ENCODE results near the gene ZNF280B. TPM values are rescaled to one million over a fixed set of nuclear protein-coding genes. Genes with fewer than 3 reads are reported as not detected.

The ZNF280B gene
- total and polyA plus RNA-seq, 9 of the 15 experiments (the other 6 are each of a cell fraction or from before 2014, with no cell fraction given) = 7.7 to 29.9 (median 20.0) TPM

DNA sequence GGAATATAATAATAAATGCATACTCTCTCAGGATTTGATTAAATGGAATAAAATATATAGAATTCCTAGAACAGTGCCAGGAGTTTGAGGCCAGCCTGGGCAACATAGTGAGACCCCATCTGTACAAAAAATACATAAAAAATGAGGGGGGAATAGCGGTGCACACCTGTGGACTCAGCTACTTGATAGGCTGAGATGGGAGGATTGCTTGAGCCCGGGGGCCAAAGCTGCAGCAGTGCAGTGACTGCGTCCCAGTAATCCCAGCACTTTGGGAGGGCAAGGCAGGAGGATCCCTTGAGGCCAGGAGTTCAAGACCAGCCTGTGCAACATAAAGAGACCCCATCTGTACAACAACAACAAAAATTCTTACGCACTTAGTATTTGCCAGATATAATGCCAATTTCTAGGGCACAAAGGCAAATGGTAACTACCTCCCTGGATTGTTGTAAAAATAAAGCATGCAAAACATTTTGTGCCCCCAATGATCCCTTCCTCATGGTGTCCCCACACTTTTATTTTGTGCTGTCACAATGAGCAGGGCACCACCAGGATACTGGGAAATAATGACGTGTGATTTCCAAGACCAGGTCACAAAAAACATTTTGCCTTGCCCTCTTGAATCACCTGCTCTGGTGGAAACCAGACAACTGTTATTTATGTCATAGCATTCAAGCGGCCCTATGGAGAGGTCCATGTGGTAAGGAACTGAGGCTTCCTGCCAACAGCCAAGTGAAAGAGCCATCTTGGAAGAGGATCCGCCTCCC, 29.9 kb upstream of the ZNF280B start (continued):
- TF ChIP-seq, protein P1, sequence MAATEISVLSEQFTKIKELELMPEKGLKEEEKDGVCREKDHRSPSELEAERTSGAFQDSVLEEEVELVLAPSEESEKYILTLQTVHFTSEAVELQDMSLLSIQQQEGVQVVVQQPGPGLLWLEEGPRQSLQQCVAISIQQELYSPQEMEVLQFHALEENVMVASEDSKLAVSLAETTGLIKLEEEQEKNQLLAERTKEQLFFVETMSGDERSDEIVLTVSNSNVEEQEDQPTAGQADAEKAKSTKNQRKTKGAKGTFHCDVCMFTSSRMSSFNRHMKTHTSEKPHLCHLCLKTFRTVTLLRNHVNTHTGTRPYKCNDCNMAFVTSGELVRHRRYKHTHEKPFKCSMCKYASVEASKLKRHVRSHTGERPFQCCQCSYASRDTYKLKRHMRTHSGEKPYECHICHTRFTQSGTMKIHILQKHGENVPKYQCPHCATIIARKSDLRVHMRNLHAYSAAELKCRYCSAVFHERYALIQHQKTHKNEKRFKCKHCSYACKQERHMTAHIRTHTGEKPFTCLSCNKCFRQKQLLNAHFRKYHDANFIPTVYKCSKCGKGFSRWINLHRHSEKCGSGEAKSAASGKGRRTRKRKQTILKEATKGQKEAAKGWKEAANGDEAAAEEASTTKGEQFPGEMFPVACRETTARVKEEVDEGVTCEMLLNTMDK (IDR thresholded peaks at IDR 0.05; ENCODE audit: borderline replicate concordance, insufficient read depth, low read depth, low read length, poor library complexity, severe bottlenecking) = no peak
- TF ChIP-seq GABPB2 (CRISPR knock-in tag; conservative IDR thresholded peaks at IDR 0.05) (no peak), LEF1 (IDR thresholded peaks at IDR 0.05) (no peak), ZBTB7A (IDR thresholded peaks at IDR 0.05; ENCODE audit: borderline replicate concordance, control insufficient read depth, low read depth, low read length) (no peak), ZEB2 (IDR thresholded peaks at IDR 0.05) (no peak), MYBL2 (IDR thresholded peaks at IDR 0.05; ENCODE audit: low read depth) (no peak), MYBL2 (CRISPR knock-in tag; IDR thresholded peaks at IDR 0.05; ENCODE audit: borderline replicate concordance) (no peak), GATAD2B (IDR thresholded peaks at IDR 0.05; ENCODE audit: borderline replicate concordance) (no peak), NBN (IDR thresholded peaks at IDR 0.05; ENCODE audit: low read depth) (no peak), CHD2 (IDR thresholded peaks at IDR 0.05; ENCODE audit: low read depth, low read length) (no peak), CXXC5 (CRISPR knock-in tag; IDR thresholded peaks at IDR 0.05) (no peak), ZNF354B (CRISPR knock-in tag; IDR thresholded peaks at IDR 0.05) (no peak), RHOXF2B (CRISPR knock-in tag; conservative IDR thresholded peaks at IDR 0.05) (no peak)
- TF ChIP-seq, protein P2, sequence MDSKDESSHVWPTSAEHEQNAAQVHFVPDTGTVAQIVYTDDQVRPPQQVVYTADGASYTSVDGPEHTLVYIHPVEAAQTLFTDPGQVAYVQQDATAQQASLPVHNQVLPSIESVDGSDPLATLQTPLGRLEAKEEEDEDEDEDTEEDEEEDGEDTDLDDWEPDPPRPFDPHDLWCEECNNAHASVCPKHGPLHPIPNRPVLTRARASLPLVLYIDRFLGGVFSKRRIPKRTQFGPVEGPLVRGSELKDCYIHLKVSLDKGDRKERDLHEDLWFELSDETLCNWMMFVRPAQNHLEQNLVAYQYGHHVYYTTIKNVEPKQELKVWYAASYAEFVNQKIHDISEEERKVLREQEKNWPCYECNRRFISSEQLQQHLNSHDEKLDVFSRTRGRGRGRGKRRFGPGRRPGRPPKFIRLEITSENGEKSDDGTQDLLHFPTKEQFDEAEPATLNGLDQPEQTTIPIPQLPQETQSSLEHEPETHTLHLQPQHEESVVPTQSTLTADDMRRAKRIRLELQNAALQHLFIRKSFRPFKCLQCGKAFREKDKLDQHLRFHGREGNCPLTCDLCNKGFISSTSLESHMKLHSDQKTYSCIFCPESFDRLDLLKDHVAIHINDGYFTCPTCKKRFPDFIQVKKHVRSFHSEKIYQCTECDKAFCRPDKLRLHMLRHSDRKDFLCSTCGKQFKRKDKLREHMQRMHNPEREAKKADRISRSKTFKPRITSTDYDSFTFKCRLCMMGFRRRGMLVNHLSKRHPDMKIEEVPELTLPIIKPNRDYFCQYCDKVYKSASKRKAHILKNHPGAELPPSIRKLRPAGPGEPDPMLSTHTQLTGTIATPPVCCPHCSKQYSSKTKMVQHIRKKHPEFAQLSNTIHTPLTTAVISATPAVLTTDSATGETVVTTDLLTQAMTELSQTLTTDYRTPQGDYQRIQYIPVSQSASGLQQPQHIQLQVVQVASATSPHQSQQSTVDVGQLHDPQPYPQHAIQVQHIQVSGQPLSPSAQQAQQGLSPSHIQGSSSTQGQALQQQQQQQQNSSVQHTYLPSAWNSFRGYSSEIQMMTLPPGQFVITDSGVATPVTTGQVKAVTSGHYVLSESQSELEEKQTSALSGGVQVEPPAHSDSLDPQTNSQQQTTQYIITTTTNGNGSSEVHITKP (IDR thresholded peaks at IDR 0.05; ENCODE audit: partially characterized antibody) = no peak
- TF ChIP-seq, protein P3, sequence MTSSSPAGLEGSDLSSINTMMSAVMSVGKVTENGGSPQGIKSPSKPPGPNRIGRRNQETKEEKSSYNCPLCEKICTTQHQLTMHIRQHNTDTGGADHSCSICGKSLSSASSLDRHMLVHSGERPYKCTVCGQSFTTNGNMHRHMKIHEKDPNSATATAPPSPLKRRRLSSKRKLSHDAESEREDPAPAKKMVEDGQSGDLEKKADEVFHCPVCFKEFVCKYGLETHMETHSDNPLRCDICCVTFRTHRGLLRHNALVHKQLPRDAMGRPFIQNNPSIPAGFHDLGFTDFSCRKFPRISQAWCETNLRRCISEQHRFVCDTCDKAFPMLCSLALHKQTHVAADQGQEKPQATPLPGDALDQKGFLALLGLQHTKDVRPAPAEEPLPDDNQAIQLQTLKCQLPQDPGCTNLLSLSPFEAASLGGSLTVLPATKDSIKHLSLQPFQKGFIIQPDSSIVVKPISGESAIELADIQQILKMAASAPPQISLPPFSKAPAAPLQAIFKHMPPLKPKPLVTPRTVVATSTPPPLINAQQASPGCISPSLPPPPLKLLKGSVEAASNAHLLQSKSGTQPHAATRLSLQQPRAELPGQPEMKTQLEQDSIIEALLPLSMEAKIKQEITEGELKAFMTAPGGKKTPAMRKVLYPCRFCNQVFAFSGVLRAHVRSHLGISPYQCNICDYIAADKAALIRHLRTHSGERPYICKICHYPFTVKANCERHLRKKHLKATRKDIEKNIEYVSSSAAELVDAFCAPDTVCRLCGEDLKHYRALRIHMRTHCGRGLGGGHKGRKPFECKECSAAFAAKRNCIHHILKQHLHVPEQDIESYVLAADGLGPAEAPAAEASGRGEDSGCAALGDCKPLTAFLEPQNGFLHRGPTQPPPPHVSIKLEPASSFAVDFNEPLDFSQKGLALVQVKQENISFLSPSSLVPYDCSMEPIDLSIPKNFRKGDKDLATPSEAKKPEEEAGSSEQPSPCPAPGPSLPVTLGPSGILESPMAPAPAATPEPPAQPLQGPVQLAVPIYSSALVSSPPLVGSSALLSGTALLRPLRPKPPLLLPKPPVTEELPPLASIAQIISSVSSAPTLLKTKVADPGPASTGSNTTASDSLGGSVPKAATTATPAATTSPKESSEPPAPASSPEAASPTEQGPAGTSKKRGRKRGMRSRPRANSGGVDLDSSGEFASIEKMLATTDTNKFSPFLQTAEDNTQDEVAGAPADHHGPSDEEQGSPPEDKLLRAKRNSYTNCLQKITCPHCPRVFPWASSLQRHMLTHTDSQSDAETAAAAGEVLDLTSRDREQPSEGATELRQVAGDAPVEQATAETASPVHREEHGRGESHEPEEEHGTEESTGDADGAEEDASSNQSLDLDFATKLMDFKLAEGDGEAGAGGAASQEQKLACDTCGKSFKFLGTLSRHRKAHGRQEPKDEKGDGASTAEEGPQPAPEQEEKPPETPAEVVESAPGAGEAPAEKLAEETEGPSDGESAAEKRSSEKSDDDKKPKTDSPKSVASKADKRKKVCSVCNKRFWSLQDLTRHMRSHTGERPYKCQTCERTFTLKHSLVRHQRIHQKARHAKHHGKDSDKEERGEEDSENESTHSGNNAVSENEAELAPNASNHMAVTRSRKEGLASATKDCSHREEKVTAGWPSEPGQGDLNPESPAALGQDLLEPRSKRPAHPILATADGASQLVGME (CRISPR knock-in tag; IDR thresholded peaks at IDR 0.05) = no peak; the same call in 1 of the 2 replicates

Data from K562 (cell line).